Erythroblast (primary cell): ENCODE measurements around the gene CACNB4.
A peak's percentile ranks its signal among the peaks of the same experiment; 100 is the strongest.

ENCODE experiments used
- DNase-seq, 2 experiments: peaks; one replicate each; lab custom pipeline; 2025; lab: John Stamatoyannopoulos, UW
- GATA1 ChIP-seq: IDR thresholded peaks from 2 replicates; pipeline ENCODE4 v1.6.1; 2011; ENCODE audit warnings: low read depth, mild to moderate bottlenecking, control low read depth, low read length, moderate library complexity
- POLR2A ChIP-seq: IDR thresholded peaks from 2 replicates; pipeline ENCODE4 v1.6.1; 2011; ENCODE audit warnings: mild to moderate bottlenecking, low read length

Gene CACNB4

DNA sequence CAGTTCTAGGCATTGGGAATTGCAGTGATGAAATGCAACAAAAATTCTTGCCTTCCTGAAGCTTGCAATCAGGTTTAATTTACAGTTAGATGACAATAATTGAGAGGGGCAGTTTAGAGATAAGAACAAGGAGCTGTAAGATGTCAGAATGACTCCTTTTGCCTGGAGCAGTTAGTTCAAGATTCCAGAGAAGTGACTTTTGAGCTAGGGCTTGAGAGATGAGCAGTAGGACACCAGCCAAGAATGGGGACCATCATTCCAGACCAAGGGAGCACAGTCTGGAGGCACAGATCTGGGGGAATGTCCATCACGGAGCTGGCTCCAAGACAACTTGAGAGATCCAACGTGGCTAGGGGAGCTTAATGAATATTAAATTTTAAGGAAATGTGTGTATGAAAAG is 26.8 kb downstream of the CACNB4 start:
- no peak for TF ChIP-seq GATA1
- no peak for TF ChIP-seq POLR2A

DNA sequence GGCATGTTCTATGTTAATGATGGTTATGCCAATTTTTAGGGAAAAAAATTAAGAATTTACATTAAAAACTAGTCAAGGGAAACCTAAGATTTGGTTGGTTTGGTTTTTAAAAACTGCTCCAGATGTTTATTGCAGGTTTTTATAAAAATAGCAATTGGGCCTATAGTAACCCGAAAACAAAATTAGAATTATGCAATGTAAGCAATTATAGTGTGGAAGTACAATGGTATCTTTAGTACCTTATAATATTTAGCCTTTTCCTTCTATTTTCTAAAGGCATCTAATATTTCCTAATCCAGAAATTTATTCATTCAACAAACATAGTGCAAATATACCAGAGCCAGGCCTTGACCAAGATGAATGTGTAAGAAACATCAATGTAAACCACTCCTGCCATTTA is 27.3 kb downstream of the CACNB4 start:
- DNase-seq, result no peak
- TF ChIP-seq POLR2A (no peak), GATA1 (no peak)

More for the DNA sequence above, 26.8 kb downstream of the CACNB4 start:
- no peak for DNase-seq

- DNase-seq, result no peak
- TF ChIP-seq POLR2A (no peak), GATA1 (no peak)
Measured at GRCh38 chr2:152071092-152071491, 27.8 kb downstream of the CACNB4 start.

GRCh38 chr2:152068226-152068625 is 30.6 kb downstream of the CACNB4 start:
- DNase-seq, result no peak
- no peak for TF ChIP-seq GATA1
- TF ChIP-seq POLR2A, result no peak

GRCh38 chr2:152067823-152068222 is 31.0 kb downstream of the CACNB4 start:
- DNase-seq, result no peak
- TF ChIP-seq POLR2A (no peak), GATA1 (no peak)

GRCh38 chr2:152065945-152066344 is 32.9 kb downstream of the CACNB4 start:
- no peak for DNase-seq
- TF ChIP-seq GATA1, result no peak
- TF ChIP-seq POLR2A, result no peak

DNA sequence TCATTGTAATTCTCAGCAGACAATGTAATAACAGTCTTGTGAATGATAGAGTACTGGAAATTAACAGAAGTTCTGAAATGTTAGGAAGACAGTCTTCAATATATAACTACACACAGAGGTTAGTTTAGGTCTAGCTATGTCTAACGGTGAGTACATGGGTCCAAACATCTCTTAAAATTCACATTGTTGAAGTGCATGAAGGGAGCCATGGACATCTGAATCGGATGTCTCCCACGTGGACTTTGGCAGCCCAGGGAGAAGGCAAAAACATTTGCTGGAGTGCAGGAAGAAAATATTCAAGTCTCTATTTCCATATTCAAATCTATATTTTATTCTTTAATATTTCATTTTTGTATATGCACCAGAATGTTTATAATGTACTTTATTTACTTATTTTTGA is 34.8 kb downstream of the CACNB4 start:
- no peak for DNase-seq
- TF ChIP-seq GATA1, result no peak
- TF ChIP-seq POLR2A, result no peak

DNA sequence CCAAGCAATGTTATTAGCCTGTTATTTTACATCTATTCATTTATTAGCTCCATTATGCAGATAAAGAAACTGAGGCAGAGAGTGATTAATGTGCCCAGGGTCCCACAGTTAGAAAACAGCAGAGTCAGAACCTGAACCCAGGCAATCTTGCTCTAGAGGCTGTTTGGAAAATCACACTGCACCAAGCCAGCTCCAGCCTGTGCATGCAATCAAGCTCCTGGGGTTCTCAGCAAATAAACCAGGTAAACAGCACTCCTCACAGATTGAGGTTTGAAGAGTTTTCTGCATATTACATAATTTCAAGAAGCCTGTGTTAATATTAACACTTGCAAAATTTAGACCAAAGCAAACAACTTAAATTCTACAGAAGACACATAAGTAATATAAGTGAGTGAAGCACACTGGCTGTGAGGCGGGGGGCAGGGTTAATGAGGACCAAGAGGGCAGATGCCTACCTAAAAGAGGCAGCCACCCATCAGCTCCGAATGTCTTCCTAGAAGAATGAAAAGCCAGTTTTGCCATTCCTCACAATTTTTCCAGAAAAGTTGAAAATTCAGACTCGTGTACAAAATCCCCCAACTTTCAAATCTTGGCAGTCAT is 35.4 kb downstream of the CACNB4 start:
- DNase-seq, result no peak
- TF ChIP-seq POLR2A (no peak), GATA1 (no peak)

GRCh38 chr2:152062125-152063091 is 36.4 kb downstream of the CACNB4 start:
- DNase-seq, result no peak
- TF ChIP-seq GATA1 (no peak), POLR2A (no peak)

- DNase-seq, result no peak
- no peak for TF ChIP-seq GATA1
- no peak for TF ChIP-seq POLR2A
Measured at GRCh38 chr2:152061383-152061782, 37.5 kb downstream of the CACNB4 start.

GRCh38 chr2:152058655-152059054 is 40.2 kb downstream of the CACNB4 start:
- DNase-seq, result no peak
- no peak for TF ChIP-seq GATA1
- TF ChIP-seq POLR2A, result no peak

DNA sequence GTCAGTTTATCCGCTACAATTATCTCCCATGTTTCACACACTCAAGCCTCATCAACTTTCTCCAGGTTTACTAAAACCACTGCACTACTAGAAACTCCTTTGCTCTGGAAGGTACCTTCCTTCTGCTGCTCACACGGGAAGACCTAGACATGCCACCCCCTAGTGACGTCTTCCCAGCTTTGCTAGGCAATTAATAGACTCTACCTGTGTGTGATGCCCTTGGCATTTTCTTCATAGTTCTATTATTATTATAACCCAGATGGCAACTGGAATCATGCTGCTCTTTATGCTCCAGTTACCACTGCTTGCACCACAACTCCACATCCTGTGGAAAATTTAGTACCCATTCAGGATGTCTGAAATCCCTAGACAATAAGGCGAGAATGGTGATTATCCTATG is 42.4 kb downstream of the CACNB4 start:
- TF ChIP-seq GATA1, result no peak
- no peak for TF ChIP-seq POLR2A
- DNase-seq, result no peak

- TF ChIP-seq POLR2A (no peak), GATA1 (no peak)
- DNase-seq, result peak in 1 of 2 experiments; percentile 23
Measured at GRCh38 chr2:152055366-152056108, 43.3 kb downstream of the CACNB4 start.

- no peak for DNase-seq
- TF ChIP-seq POLR2A (no peak), GATA1 (no peak)
Measured at GRCh38 chr2:152054593-152054992, 44.3 kb downstream of the CACNB4 start.
